HCT116 (cell line): Measurements from ENCODE around the gene U2AF2. TPM values are rescaled to one million over a fixed set of nuclear protein-coding genes. Genes with fewer than 3 reads are reported as not detected.

Experiments
- ATAC-seq: fragments of 200-7000 bp; cut with Tn5 transposase; 2 replicates; pipeline ENCODE4 v1.9.1; 2020; ENCODE audit warnings: mild to moderate bottlenecking, moderate library complexity
- BruUV-seq: library from RNA; stranded (reverse); fragments of 400-500 nt; replicated peaks from 2 replicates; lab custom pipeline; 2021; lab: Mats Ljungman, UMichigan
- CTCF ChIA-PET: fragments of 300-600 bp; sonication (Branson Sonifier 250); formaldehyde crosslinking; loops from one replicate; lab custom pipeline; 2021; ENCODE audit warnings: antibody characterized with exemption; lab: Charles Lee
- POLR2A ChIA-PET: fragments of 300-600, 350-600 bp; sonication (Branson Sonifier 250); formaldehyde crosslinking; loops from one replicate; lab custom pipeline; 2021; ENCODE audit warnings: antibody characterized with exemption; lab: Charles Lee
- RAD21 ChIA-PET, 2 experiments: fragments of 300-600 bp; sonication (Branson Sonifier 250); formaldehyde crosslinking; loops; one replicate each; lab custom pipeline; 2023; ENCODE audit warnings: low total read pairs in 2 of 2; ENCODE audit not compliant: uncharacterized antibody in 2 of 2, unreplicated experiment in 2 of 2, low non-redundant PET in 1 of 2; lab: Charles Lee
- DNase-seq: peaks from one replicate; pipeline ENCODE4 v3.0.0-alpha.2; 2010; ENCODE audit warnings: low read depth, low spot score
- H2AFZ ChIP-seq: fragments of 200-600 bp; shearing (Covaris generic), sonication (generic); 2 replicates; pipeline ENCODE4 v1.6.1; 2017; ENCODE audit warnings: low read depth, mixed run types, mixed read lengths, antibody characterized with exemption, low read length; ENCODE audit not compliant: poor library complexity, severe bottlenecking
- H3K27ac ChIP-seq: 2 replicates; pipeline ENCODE4 v1.5.1; 2012; ENCODE audit warnings: low read depth, low read length
- H3K27me3 ChIP-seq: fragments of 200-600 bp; sonication (generic); 2 replicates; pipeline ENCODE4 v1.6.1; 2016; ENCODE audit warnings: mixed run types, low read length, mixed read lengths; ENCODE audit not compliant: insufficient read depth
- H3K36me3 ChIP-seq, 2 experiments: fragments of 200-500 bp in 1 of 2; fragments of 200-600 bp in 1 of 2; sonication (Bioruptor generic) in 1 of 2; sonication (generic) in 1 of 2; 2 replicates each; pipeline versions ENCODE4 v1.5.1 to v1.6.1; 2014 to 2016; ENCODE audit warnings: low read length in 2 of 2, inconsistent platforms in 1 of 2, mixed read lengths in 1 of 2, mixed run types in 1 of 2; ENCODE audit not compliant: insufficient read depth in 2 of 2, control insufficient read depth in 1 of 2
- H3K4me1 ChIP-seq, 2 experiments: fragments of 200-600 bp in 1 of 2; sonication (generic) in 1 of 2; 2 replicates each; pipeline versions ENCODE4 v1.5.1 to v1.6.1; 2012 to 2017; ENCODE audit warnings: low read length in 2 of 2, inconsistent platforms in 1 of 2, mild to moderate bottlenecking in 1 of 2, mixed read lengths in 1 of 2, mixed run types in 1 of 2, moderate library complexity in 1 of 2; ENCODE audit not compliant: insufficient read depth in 2 of 2, control insufficient read depth in 1 of 2
- H3K4me2 ChIP-seq: fragments of 200-600 bp; sonication (generic); 2 replicates; pipeline ENCODE4 v1.6.1; 2017; ENCODE audit warnings: mixed run types, low read length, mixed read lengths
- H3K4me3 ChIP-seq, 2 experiments: fragments of 200-600 bp in 1 of 2; sonication (generic) in 1 of 2; replicated peaks in 1 of 2; 2 replicates each; pipeline ENCODE4 v1.5.1; 2011 to 2016; ENCODE audit warnings: low read length in 2 of 2, control low read depth in 1 of 2, low read depth in 1 of 2, mild to moderate bottlenecking in 1 of 2, mixed read lengths in 1 of 2, mixed run types in 1 of 2
- H3K79me2 ChIP-seq: fragments of 200-600 bp; sonication (generic); 2 replicates; pipeline ENCODE4 v1.6.1; 2017; ENCODE audit warnings: mild to moderate bottlenecking, mixed run types, low read length, moderate library complexity, mixed read lengths; ENCODE audit not compliant: insufficient read depth
- H3K9ac ChIP-seq: fragments of 200-600 bp; sonication (generic); 2 replicates; pipeline ENCODE4 v1.6.1; 2016; ENCODE audit warnings: low read length, mixed read lengths
- H3K9me2 ChIP-seq: fragments of 200-600 bp; sonication (generic), shearing (Covaris generic); 2 replicates; pipeline ENCODE4 v1.6.1; 2017; ENCODE audit warnings: mixed run types, mild to moderate bottlenecking, moderate library complexity; ENCODE audit not compliant: insufficient read depth
- H3K9me3 ChIP-seq, 2 experiments: fragments of 200-500 bp in 1 of 2; fragments of 200-600 bp in 1 of 2; sonication (Bioruptor generic) in 1 of 2; sonication (generic) in 1 of 2; 2 replicates each; pipeline ENCODE4 v1.6.1; 2014 to 2017; ENCODE audit warnings: low read length in 2 of 2, mixed read lengths in 2 of 2, inconsistent platforms in 1 of 2, low read depth in 1 of 2, mild to moderate bottlenecking in 1 of 2, mixed run types in 1 of 2, moderate library complexity in 1 of 2; ENCODE audit not compliant: control insufficient read depth in 1 of 2, insufficient read depth in 1 of 2
- H4K20me1 ChIP-seq: fragments of 200-600 bp; sonication (generic), shearing (Covaris generic); 2 replicates; pipeline ENCODE4 v1.6.1; 2017; ENCODE audit warnings: mixed run types, mild to moderate bottlenecking, moderate library complexity; ENCODE audit not compliant: insufficient read depth
- ATF3 ChIP-seq: IDR thresholded peaks from 2 replicates; pipeline ENCODE4 v1.6.1; 2012
- CBX3 ChIP-seq: IDR thresholded peaks from 2 replicates; pipeline ENCODE4 v1.6.1; 2012; ENCODE audit warnings: low read depth
- CEBPB ChIP-seq: IDR thresholded peaks from 2 replicates; pipeline ENCODE4 v1.6.1; 2012; ENCODE audit warnings: low read depth
- EGR1 ChIP-seq: IDR thresholded peaks from 2 replicates; pipeline ENCODE4 v1.6.1; 2012; ENCODE audit warnings: low read depth
- ELF1 ChIP-seq: IDR thresholded peaks from 2 replicates; pipeline ENCODE4 v1.6.1; 2012; ENCODE audit warnings: low read depth, borderline replicate concordance
- EZH2phosphoT487 ChIP-seq: fragments of 200-600 bp; IDR thresholded peaks from 2 replicates; pipeline ENCODE4 v1.6.1; 2018; ENCODE audit warnings: antibody characterized with exemption, borderline replicate concordance
- FOSL1 ChIP-seq: IDR thresholded peaks from 2 replicates; pipeline ENCODE4 v1.6.1; 2012; ENCODE audit warnings: low read depth
- JUND ChIP-seq: IDR thresholded peaks from 2 replicates; pipeline ENCODE4 v1.6.1; 2012
- MAX ChIP-seq: IDR thresholded peaks from 2 replicates; pipeline ENCODE4 v1.6.1; 2012
- POLR2A ChIP-seq: IDR thresholded peaks from 2 replicates; pipeline ENCODE4 v1.7.0; 2011; ENCODE audit warnings: borderline replicate concordance; ENCODE audit not compliant: insufficient read depth, insufficient read length; ENCODE audit errors: extremely low read depth
- POLR2AphosphoS5 ChIP-seq: IDR thresholded peaks from 2 replicates; pipeline ENCODE4 v1.6.1; 2011; ENCODE audit warnings: mild to moderate bottlenecking, low read depth, low read length, moderate library complexity
- RAD21 ChIP-seq: IDR thresholded peaks from 2 replicates; pipeline ENCODE4 v1.6.1; 2012; ENCODE audit warnings: low read depth, mild to moderate bottlenecking
- REST ChIP-seq: IDR thresholded peaks from 2 replicates; pipeline ENCODE4 v1.6.1; 2012; ENCODE audit warnings: low read depth
- SIN3A ChIP-seq: IDR thresholded peaks from 2 replicates; pipeline ENCODE4 v1.6.1; 2012; ENCODE audit warnings: low read depth
- SP1 ChIP-seq: IDR thresholded peaks from 2 replicates; pipeline ENCODE4 v1.6.1; 2012; ENCODE audit warnings: low read depth
- SRF ChIP-seq: IDR thresholded peaks from 2 replicates; pipeline ENCODE4 v1.6.1; 2012; ENCODE audit warnings: low read depth
- YY1 ChIP-seq: IDR thresholded peaks from 2 replicates; pipeline ENCODE4 v1.6.1; 2011; ENCODE audit warnings: low read length, low read depth, moderate library complexity, mild to moderate bottlenecking; ENCODE audit not compliant: insufficient replicate concordance; ENCODE audit errors: extremely low read depth
- ZBTB33 ChIP-seq: IDR thresholded peaks from 2 replicates; pipeline ENCODE4 v1.6.1; 2011; ENCODE audit warnings: mild to moderate bottlenecking, low read length, moderate library complexity; ENCODE audit not compliant: insufficient replicate concordance; ENCODE audit errors: extremely low read depth
- ZFX ChIP-seq: fragments of 450-650 bp; IDR thresholded peaks from 2 replicates; pipeline ENCODE4 v1.6.1; 2017
- ZNF274 ChIP-seq: fragments of 200-500 bp; sonication (Bioruptor generic); IDR thresholded peaks from 2 replicates; pipeline ENCODE4 v1.6.1; 2014; ENCODE audit warnings: mild to moderate bottlenecking, low read depth, low read length, inconsistent platforms
- intact Hi-C: fragments of 100-400 bp; cut with micrococcal nuclease; formaldehyde crosslinking; loops from 2 replicates; pipeline ENCODE4 v1.10.0; 2022
- total RNA-seq: library from RNA; stranded (reverse); gene quantifications from one replicate; pipeline ENCODE4 v1.2.1, GENCODE V29; 2021; ENCODE audit not compliant: unreplicated experiment

U2AF2 gene
- total RNA-seq, 1 experiment from 2014 or later, result 259 TPM

GRCh38 chr19:55618426-55618825 lies 36.4 kb upstream of the U2AF2 start:
- no TSS peak for BruUV-seq
- DNase-seq (no peak), ATAC-seq (no peak)
- Histone ChIP-seq H3K9me3 (no peaks in the 10 kb centered on the region), H3K27ac (no peak overlapping the region), H3K4me1 (peaks cover 0 to under 1% of the 10 kb centered on the region in 2 experiments; a peak in 2 of 4 replicates), H3K9me2 (no peaks in the 10 kb centered on the region), H4K20me1 (no peaks in the 10 kb centered on the region), H3K4me2 (no peak overlapping the region), H3K79me2 (no peaks in the 10 kb centered on the region), H3K9ac (no peak overlapping the region), H3K4me3 (no peak overlapping the region), H3K27me3 (no peaks in the 10 kb centered on the region), H2AFZ (no peak overlapping the region), H3K36me3 (peaks cover 0 to 6% of the 10 kb centered on the region in 2 experiments; a peak in 2 of 4 replicates)
- ChIA-PET CTCF (interaction anchor here (1.6 kb wide), 1 partner anchor 12 kb away, joined by 5 read pairs; no protein-coding TSS in a partner anchor), RAD21 (interaction anchor here in 1 of 2 experiments (0.6 kb wide), 1 partner anchor 412 kb away, joined by 3 read pairs; no protein-coding TSS in a partner anchor), POLR2A (no interaction called here)
- intact Hi-C loops, result no loop called here
- TF ChIP-seq ZFX (no peak), ATF3 (no peak), ELF1 (no peak), REST (no peak), EGR1 (no peak), ZNF274 (no peak), SRF (no peak), JUND (no peak), CBX3 (no peak), EZH2phosphoT487 (no peak), YY1 (no peak), FOSL1 (no peak), POLR2AphosphoS5 (no peak), ZBTB33 (no peak), SP1 (no peak), CEBPB (no peak), RAD21 (no peak), MAX (no peak), POLR2A (no peak), SIN3A (no peak)
